NCI-H748 treated with DMSO at 0.1 percent for 48 hours (cell line): ENCODE measurements around the gene TMEM179.

ENCODE experiments used
- DNase-seq: peaks from one replicate; lab custom pipeline; 2025; lab: John Stamatoyannopoulos, UW

The TMEM179 gene

GRCh38 chr14:104567957-104568225 is 36.7 kb downstream of the TMEM179 start:
- no peak for DNase-seq

- no peak for DNase-seq
Observed at GRCh38 chr14:104567141-104567956, 37.2 kb downstream of the TMEM179 start.

GRCh38 chr14:104564744-104565679 is 39.6 kb downstream of the TMEM179 start:
- no peak for DNase-seq

- peak; percentile 33 for DNase-seq
Observed at GRCh38 chr14:104563742-104564615, 40.6 kb downstream of the TMEM179 start.

- no peak for DNase-seq
Observed at GRCh38 chr14:104563191-104563741, 41.3 kb downstream of the TMEM179 start.

- no peak for DNase-seq
Observed at GRCh38 chr14:104562606-104563005, 42.0 kb downstream of the TMEM179 start.

- DNase-seq: no peak
Observed at GRCh38 chr14:104561632-104562495, 42.7 kb downstream of the TMEM179 start.

GRCh38 chr14:104561124-104561557 is 43.4 kb downstream of the TMEM179 start:
- no peak for DNase-seq

GRCh38 chr14:104560586-104560945 is 44.0 kb downstream of the TMEM179 start:
- DNase-seq: no peak

GRCh38 chr14:104559804-104560585 is 44.6 kb downstream of the TMEM179 start:
- no peak for DNase-seq

- DNase-seq: no peak
Observed at GRCh38 chr14:104559028-104559803, 45.4 kb downstream of the TMEM179 start.

- no peak for DNase-seq
Observed at GRCh38 chr14:104558231-104559027, 46.1 kb downstream of the TMEM179 start.

GRCh38 chr14:104557766-104558165 is 46.8 kb downstream of the TMEM179 start:
- no peak for DNase-seq

GRCh38 chr14:104557086-104557485 is 47.5 kb downstream of the TMEM179 start:
- no peak for DNase-seq

GRCh38 chr14:104556256-104557021 is 48.1 kb downstream of the TMEM179 start:
- DNase-seq: no peak

- DNase-seq: no peak
Observed at GRCh38 chr14:104555430-104556255, 48.9 kb downstream of the TMEM179 start.
